ENCODE data around the gene NCK1. TPM values are rescaled to one million over a fixed set of nuclear protein-coding genes. Genes with fewer than 3 reads are reported as not detected.

The NCK1 gene
- total RNA-seq, 6 donors from 2014 or later, result 26.2 to 61.7 (median 44.8) TPM

- H3K4me1 ChIP-seq, result peaks cover 8 to 34% (median 28%) of the 10 kb centered on the region in 4 donors
- H3K36me3 ChIP-seq, result no peaks in the 10 kb centered on the region
- peaks cover 0 to 9% (median 2%) of the 10 kb centered on the region in 4 donors for H3K27me3 ChIP-seq
- ATAC-seq (ENCODE audit: low FRiP score in 2 of 2), result peak; percentile 63 to 93
- no peaks in the 10 kb centered on the region for H3K9me3 ChIP-seq
- peak overlapping the region; percentile 82 to 89 (median 86) for H3K27ac ChIP-seq
- DNase-seq, result peak in 1 of 2 donors; percentile 23
- WGBS, 2 donors, result 2 to 5% methylated on average over 2 to 20 of the region's 21 CpGs
- peak overlapping the region; percentile 56 to 78 (median 65) for H3K4me3 ChIP-seq
- TF ChIP-seq POLR2A (IDR thresholded peaks at IDR 0.05) (peak in 1 of 4 donors; percentile 0), POLR2AphosphoS5 (IDR thresholded peaks at IDR 0.05) (no peak)
Observed at GRCh38 chr3:136819392-136819730, 42.6 kb upstream of the NCK1 start.

- H3K27ac ChIP-seq, result peak overlapping the region; percentile 82 to 89 (median 86)
- ATAC-seq (ENCODE audit: low FRiP score in 2 of 2) (peak; percentile 75 to 86), DNase-seq (peak; percentile 54 to 84)
- TF ChIP-seq CTCF (IDR thresholded peaks at IDR 0.05), result no peak
- TF ChIP-seq POLR2AphosphoS5 (IDR thresholded peaks at IDR 0.05), result no peak
- TF ChIP-seq EP300 (IDR thresholded peaks at IDR 0.05), result no peak
- TF ChIP-seq POLR2A (IDR thresholded peaks at IDR 0.05), result no peak
- peaks cover 0 to 9% (median 2%) of the 10 kb centered on the region in 4 donors for H3K27me3 ChIP-seq
- H3K36me3 ChIP-seq, result no peaks in the 10 kb centered on the region
- 7 to 10% methylated on average over 29 to 51 of the region's 51 CpGs for WGBS, 2 donors
- peak overlapping the region; percentile 56 to 78 (median 65) for H3K4me3 ChIP-seq
- no peaks in the 10 kb centered on the region for H3K9me3 ChIP-seq
- peaks cover 8 to 34% (median 28%) of the 10 kb centered on the region in 4 donors for H3K4me1 ChIP-seq
Observed at GRCh38 chr3:136819731-136820679, 42.0 kb upstream of the NCK1 start.

- H3K4me3 ChIP-seq, result no peak overlapping the region
- WGBS, 2 donors, result 68 to 76% methylated on average over 1 of the region's 1 CpG
- no peak overlapping the region for H3K27ac ChIP-seq
- ATAC-seq (ENCODE audit: low FRiP score in 2 of 2), result no peak
- H3K9me3 ChIP-seq, result no peaks in the 10 kb centered on the region
- H3K36me3 ChIP-seq, result no peaks in the 10 kb centered on the region
- peaks cover 0 to 16% (median 2%) of the 10 kb centered on the region in 4 donors for H3K4me1 ChIP-seq
- TF ChIP-seq CTCF (IDR thresholded peaks at IDR 0.05) (no peak), POLR2A (IDR thresholded peaks at IDR 0.05) (no peak), POLR2AphosphoS5 (IDR thresholded peaks at IDR 0.05) (no peak), EP300 (IDR thresholded peaks at IDR 0.05) (no peak)
- DNase-seq, result no peak
- no peaks in the 10 kb centered on the region for H3K27me3 ChIP-seq
Observed at GRCh38 chr3:136831461-136831860, 30.5 kb upstream of the NCK1 start.

- DNase-seq (no peak), ATAC-seq (ENCODE audit: low FRiP score in 2 of 2) (no peak)
- H3K36me3 ChIP-seq, result no peaks in the 10 kb centered on the region
- H3K9me3 ChIP-seq, result no peaks in the 10 kb centered on the region
- TF ChIP-seq CTCF (IDR thresholded peaks at IDR 0.05) (no peak), POLR2AphosphoS5 (IDR thresholded peaks at IDR 0.05) (no peak), EP300 (IDR thresholded peaks at IDR 0.05) (no peak)
- H3K27ac ChIP-seq, result peak overlapping the region in 1 of 4 donors; percentile 61
- H3K4me1 ChIP-seq, result peaks cover 0 to 36% (median 10%) of the 10 kb centered on the region in 4 donors
- no peaks in the 10 kb centered on the region for H3K27me3 ChIP-seq
- H3K4me3 ChIP-seq, result no peak overlapping the region
- WGBS, 2 donors, result 65 to 72% methylated on average over 1 of the region's 1 CpG
Observed at GRCh38 chr3:136835089-136835812, 26.8 kb upstream of the NCK1 start.

Measured in upper lobe of left lung (tissue), 6 donors.